Measurements from ENCODE around the gene HECW1. TPM values are rescaled to one million over a fixed set of nuclear protein-coding genes. Genes with fewer than 3 reads are reported as not detected.

HECW1 gene
- polyA plus RNA-seq (2012; ENCODE audit: insufficient read length, low read depth) = 0.08 TPM

DNA sequence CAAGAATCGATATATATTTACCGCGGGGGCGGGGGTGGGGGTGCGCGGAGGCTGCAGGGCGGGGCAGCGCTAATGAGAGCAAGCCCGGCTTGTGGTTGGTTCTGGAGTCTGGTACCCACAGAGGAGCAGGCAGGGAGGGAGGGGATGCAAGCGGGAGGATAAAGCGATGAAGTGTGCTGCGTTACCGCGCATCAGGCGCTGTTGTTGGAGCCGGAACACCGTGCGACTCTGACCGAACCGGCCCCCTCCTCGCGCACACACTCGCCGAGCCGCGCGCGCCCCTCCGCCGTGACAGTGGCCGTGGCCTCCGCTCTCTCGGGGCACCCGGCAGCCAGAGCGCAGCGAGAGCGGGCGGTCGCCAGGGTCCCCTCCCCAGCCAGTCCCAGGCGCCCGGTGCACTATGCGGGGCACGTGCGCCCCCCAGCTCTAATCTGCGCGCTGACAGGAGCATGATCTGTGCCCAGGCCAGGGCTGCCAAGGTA is at the start of gene HECW1:
TSS of gene HECW1 (plus strand) at position 189 of the 482 bp plus-strand sequence. CDS start 131,259 bp downstream, outside the sequence.
- TF ChIP-seq SIN3A (IDR thresholded peaks at IDR 0.05; ENCODE audit: borderline replicate concordance, insufficient read depth, low read length) = no peak
- TF ChIP-seq FOXP2 (optimal IDR thresholded peaks at IDR 0.05; ENCODE audit: borderline replicate concordance, extremely low read depth, extremely low read length, insufficient read depth) = no peak
- no peak for TF ChIP-seq TAF1 (IDR thresholded peaks at IDR 0.05; ENCODE audit: borderline replicate concordance, insufficient read depth, low read length)
- TF ChIP-seq, protein P1, sequence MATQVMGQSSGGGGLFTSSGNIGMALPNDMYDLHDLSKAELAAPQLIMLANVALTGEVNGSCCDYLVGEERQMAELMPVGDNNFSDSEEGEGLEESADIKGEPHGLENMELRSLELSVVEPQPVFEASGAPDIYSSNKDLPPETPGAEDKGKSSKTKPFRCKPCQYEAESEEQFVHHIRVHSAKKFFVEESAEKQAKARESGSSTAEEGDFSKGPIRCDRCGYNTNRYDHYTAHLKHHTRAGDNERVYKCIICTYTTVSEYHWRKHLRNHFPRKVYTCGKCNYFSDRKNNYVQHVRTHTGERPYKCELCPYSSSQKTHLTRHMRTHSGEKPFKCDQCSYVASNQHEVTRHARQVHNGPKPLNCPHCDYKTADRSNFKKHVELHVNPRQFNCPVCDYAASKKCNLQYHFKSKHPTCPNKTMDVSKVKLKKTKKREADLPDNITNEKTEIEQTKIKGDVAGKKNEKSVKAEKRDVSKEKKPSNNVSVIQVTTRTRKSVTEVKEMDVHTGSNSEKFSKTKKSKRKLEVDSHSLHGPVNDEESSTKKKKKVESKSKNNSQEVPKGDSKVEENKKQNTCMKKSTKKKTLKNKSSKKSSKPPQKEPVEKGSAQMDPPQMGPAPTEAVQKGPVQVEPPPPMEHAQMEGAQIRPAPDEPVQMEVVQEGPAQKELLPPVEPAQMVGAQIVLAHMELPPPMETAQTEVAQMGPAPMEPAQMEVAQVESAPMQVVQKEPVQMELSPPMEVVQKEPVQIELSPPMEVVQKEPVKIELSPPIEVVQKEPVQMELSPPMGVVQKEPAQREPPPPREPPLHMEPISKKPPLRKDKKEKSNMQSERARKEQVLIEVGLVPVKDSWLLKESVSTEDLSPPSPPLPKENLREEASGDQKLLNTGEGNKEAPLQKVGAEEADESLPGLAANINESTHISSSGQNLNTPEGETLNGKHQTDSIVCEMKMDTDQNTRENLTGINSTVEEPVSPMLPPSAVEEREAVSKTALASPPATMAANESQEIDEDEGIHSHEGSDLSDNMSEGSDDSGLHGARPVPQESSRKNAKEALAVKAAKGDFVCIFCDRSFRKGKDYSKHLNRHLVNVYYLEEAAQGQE (IDR thresholded peaks at IDR 0.05; ENCODE audit: insufficient read depth in 1 of 2, low read depth in 2 of 2, low read length in 2 of 2) = no peak
- TF ChIP-seq POLR2AphosphoS5 (IDR thresholded peaks at IDR 0.05; ENCODE audit: low read depth, low read length) = no peak

DNA sequence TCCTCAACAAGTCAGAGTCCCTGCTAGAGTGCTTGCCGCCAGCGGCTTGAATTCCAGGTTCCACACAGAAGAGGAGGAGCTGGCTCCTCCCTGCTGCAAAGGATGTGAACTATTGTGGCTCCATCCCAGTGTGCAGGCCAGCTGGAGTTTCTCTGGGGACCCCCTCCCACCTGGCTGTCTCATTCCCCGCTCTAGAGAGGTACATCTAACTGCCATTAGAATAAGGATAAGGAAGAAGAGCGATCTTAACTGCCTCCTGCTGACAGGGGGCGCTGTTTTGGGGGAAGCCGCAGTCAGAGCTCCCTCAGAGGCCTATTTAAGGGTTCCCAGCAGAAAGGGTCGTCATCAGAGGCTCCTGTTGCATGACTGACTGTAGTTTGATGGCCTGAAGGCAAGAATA is 40.8 kb upstream of the HECW1 start:
- no peak for TF ChIP-seq POLR2AphosphoS5 (IDR thresholded peaks at IDR 0.05; ENCODE audit: low read depth, low read length)
- TF ChIP-seq SIN3A (IDR thresholded peaks at IDR 0.05; ENCODE audit: borderline replicate concordance, insufficient read depth, low read length) = no peak
- TF ChIP-seq FOXP2 (optimal IDR thresholded peaks at IDR 0.05; ENCODE audit: borderline replicate concordance, extremely low read depth, extremely low read length, insufficient read depth) = no peak
- TF ChIP-seq TAF1 (IDR thresholded peaks at IDR 0.05; ENCODE audit: borderline replicate concordance, insufficient read depth, low read length) = no peak

DNA sequence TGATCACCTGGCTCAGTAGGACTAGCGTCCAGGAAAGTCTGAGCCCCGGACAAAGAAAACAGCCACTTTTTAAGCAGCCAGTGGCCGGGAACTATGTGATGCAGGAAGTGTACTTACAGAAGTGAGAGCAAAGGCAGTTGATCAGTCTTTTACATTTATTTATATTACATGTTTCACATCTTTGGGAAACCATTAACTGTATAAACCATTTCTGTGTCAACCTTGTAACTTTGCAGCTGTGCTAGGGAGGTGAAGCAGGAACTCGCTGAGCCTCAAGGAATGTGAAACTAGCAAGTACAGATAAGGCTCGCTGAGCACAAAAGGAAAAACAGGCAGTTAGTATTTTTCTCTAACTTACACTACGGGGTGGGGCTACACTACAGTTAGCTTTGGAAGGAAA is 39.9 kb upstream of the HECW1 start:
- no peak for TF ChIP-seq FOXP2 (optimal IDR thresholded peaks at IDR 0.05; ENCODE audit: borderline replicate concordance, extremely low read depth, extremely low read length, insufficient read depth)
- TF ChIP-seq, protein P1 (IDR thresholded peaks at IDR 0.05; ENCODE audit: insufficient read depth in 1 of 2, low read depth in 2 of 2, low read length in 2 of 2) = no peak

DNA sequence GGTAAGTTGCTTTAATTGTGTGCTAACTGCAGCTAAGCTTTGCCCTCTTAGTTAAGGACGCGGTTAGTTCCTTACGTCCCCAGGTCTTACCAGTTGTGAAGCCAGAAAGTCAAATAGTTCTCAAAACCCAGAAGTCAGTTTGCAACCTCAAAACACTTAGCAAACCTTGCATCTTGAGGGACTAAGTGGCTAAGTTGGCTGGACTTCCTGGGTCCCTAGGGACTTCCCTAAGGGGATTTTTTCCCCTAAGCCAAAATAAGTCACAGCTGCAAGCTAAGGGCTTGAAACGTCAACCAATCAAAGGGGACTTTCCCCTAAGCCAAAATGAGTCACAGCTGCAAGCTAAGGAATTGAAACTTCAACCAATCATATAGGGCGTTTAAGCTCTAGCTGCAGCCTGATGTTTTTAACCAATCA is 36.2 kb upstream of the HECW1 start:
- TF ChIP-seq TAF1 (IDR thresholded peaks at IDR 0.05; ENCODE audit: borderline replicate concordance, insufficient read depth, low read length) = no peak
- TF ChIP-seq, protein P1 (IDR thresholded peaks at IDR 0.05; ENCODE audit: insufficient read depth in 1 of 2, low read depth in 2 of 2, low read length in 2 of 2) = no peak
- no peak for TF ChIP-seq FOXP2 (optimal IDR thresholded peaks at IDR 0.05; ENCODE audit: borderline replicate concordance, extremely low read depth, extremely low read length, insufficient read depth)
- TF ChIP-seq SIN3A (IDR thresholded peaks at IDR 0.05; ENCODE audit: borderline replicate concordance, insufficient read depth, low read length) = no peak
- TF ChIP-seq POLR2AphosphoS5 (IDR thresholded peaks at IDR 0.05; ENCODE audit: low read depth, low read length) = no peak

DNA sequence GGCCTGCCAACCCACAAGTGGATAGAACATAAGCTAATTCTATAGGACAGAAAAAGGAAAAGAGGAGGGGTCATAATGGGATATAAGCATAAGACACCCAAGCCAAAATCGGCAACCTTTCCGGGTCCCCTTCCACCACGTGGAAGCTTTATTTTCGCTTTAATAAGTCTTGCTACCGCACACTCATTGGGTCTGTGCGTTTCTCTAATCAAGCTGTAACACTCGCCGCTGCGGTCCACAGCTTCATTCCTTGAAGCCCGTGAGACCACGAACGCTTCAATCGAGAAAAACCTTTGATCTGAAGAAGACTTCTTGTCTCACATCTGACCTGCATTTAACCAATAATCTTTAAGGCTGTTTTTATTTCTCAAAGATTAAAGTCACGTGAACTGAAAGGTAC is 35.8 kb upstream of the HECW1 start:
- no peak for TF ChIP-seq POLR2AphosphoS5 (IDR thresholded peaks at IDR 0.05; ENCODE audit: low read depth, low read length)
- TF ChIP-seq FOXP2 (optimal IDR thresholded peaks at IDR 0.05; ENCODE audit: borderline replicate concordance, extremely low read depth, extremely low read length, insufficient read depth) = no peak
- no peak for TF ChIP-seq SIN3A (IDR thresholded peaks at IDR 0.05; ENCODE audit: borderline replicate concordance, insufficient read depth, low read length)
- TF ChIP-seq, protein P1 (IDR thresholded peaks at IDR 0.05; ENCODE audit: insufficient read depth in 1 of 2, low read depth in 2 of 2, low read length in 2 of 2) = no peak
- TF ChIP-seq TAF1 (IDR thresholded peaks at IDR 0.05; ENCODE audit: borderline replicate concordance, insufficient read depth, low read length) = no peak
